T-helper 17 cell (primary cell): ENCODE data around the gene MUC5B. TPM values are rescaled to one million over a fixed set of nuclear protein-coding genes. Genes with fewer than 3 reads are reported as not detected.
"Not testable (repeated sequence)": the region's sequence is repeated elsewhere in the genome, so short reads cannot be mapped to it uniquely, and the experiment has no call there.

Experiments
- ATAC-seq: fragments of 150-1000 bp; cut with Tn5 transposase; 2 replicates; pipeline ENCODE4 v1.10.0; 2021; ENCODE audit warnings: mild to moderate bottlenecking, moderate library complexity
- DNase-seq, 3 donors: peaks; one replicate each; pipeline versions ENCODE4 v3.0.0 to v3.0.0-alpha.2; 2020 to 2021
- H3K9me3 ChIP-seq: one replicate; pipeline ENCODE4 v1.7.0; 2013; ENCODE audit warnings: low read length, mild to moderate bottlenecking; ENCODE audit not compliant: control insufficient read depth, poor library complexity, severe bottlenecking
- H3K27ac Mint-ChIP-seq: one replicate; pipeline ENCODE4 v1.8.0; 2022; ENCODE audit warnings: mild to moderate bottlenecking, moderate library complexity, mixed read lengths
- H3K27me3 Mint-ChIP-seq: one replicate; pipeline ENCODE4 v1.8.0; 2022; ENCODE audit warnings: mixed read lengths
- H3K36me3 Mint-ChIP-seq: one replicate; pipeline ENCODE4 v1.8.0; 2022; ENCODE audit warnings: low read depth, mixed read lengths
- H3K4me1 Mint-ChIP-seq: one replicate; pipeline ENCODE4 v1.8.0; 2022; ENCODE audit warnings: mild to moderate bottlenecking, mixed read lengths
- H3K4me3 Mint-ChIP-seq: one replicate; pipeline ENCODE4 v1.8.0; 2022; ENCODE audit warnings: mild to moderate bottlenecking, moderate library complexity, mixed read lengths
- total RNA-seq, 4 donors: library from RNA in 2 of 4; stranded (reverse) in 2 of 4; gene quantifications; one replicate each; pipeline ENCODE4 v1.2.3 and lab custom pipeline; 2022 to 2026

The MUC5B gene
- total RNA-seq, 2 donors from 2014 or later: not detected

DNA sequence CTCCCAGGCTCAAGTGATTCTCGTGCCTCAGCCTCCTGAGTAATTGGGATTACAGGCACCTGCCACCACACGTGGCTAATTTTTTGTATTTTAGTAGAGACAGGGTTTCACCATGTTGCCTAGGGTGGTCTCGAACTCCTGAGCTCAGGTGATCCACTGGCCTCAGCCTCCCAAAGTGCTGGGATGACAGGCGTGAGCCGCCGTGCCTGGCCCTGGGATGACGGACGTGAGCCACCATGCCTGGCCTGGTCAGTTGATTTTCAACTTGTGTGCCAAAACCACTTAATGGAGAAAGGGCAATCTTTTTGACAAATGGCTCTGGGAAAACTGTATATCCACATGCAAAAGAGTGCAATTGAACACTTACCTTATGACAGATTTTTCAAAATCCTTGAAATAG, 7.0 kb upstream of the MUC5B start:
- DNase-seq, H3K27me3 Mint-ChIP-seq, H3K4me1 Mint-ChIP-seq, H3K4me3 Mint-ChIP-seq, H3K36me3 Mint-ChIP-seq, H3K27ac Mint-ChIP-seq, ATAC-seq, H3K9me3 ChIP-seq: not testable (repeated sequence)

DNA sequence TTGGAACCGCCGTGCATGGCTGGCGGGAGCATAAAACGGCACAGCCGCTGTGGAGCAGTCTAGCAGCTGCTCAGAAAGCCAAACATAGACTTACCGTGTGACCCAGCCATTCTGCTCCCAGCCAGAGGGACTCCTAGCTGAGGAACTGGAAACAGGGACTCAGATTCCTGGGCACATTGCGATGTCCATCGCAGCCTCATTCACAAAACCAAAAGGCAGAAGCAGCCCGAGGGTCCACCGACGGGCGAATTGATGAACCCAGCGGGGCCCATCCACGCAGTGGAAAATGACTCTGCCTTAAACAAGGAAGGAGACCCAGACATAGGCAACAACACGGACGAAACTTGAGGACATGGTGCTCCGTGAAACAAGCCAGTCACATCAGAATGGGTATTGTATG, 5.7 kb upstream of the MUC5B start:
- H3K4me1 Mint-ChIP-seq: no peaks in the 10 kb centered on the region
- H3K9me3 ChIP-seq: no peaks in the 10 kb centered on the region
- H3K4me3 Mint-ChIP-seq: no peak overlapping the region
- peaks cover 7% of the 10 kb centered on the region for H3K27me3 Mint-ChIP-seq
- ATAC-seq (no peak), DNase-seq (no peak)
- no peak overlapping the region for H3K27ac Mint-ChIP-seq
- peaks cover 2% of the 10 kb centered on the region for H3K36me3 Mint-ChIP-seq

GRCh38 chr11:1218256-1218787, 4.5 kb upstream of the MUC5B start:
- peaks cover 7% of the 10 kb centered on the region for H3K27me3 Mint-ChIP-seq
- peaks cover 2% of the 10 kb centered on the region for H3K36me3 Mint-ChIP-seq
- no peaks in the 10 kb centered on the region for H3K9me3 ChIP-seq
- no peaks in the 10 kb centered on the region for H3K4me1 Mint-ChIP-seq
- DNase-seq (no peak), ATAC-seq (no peak)
- peak overlapping the region; percentile 45 for H3K27ac Mint-ChIP-seq
- H3K4me3 Mint-ChIP-seq: no peak overlapping the region

DNA sequence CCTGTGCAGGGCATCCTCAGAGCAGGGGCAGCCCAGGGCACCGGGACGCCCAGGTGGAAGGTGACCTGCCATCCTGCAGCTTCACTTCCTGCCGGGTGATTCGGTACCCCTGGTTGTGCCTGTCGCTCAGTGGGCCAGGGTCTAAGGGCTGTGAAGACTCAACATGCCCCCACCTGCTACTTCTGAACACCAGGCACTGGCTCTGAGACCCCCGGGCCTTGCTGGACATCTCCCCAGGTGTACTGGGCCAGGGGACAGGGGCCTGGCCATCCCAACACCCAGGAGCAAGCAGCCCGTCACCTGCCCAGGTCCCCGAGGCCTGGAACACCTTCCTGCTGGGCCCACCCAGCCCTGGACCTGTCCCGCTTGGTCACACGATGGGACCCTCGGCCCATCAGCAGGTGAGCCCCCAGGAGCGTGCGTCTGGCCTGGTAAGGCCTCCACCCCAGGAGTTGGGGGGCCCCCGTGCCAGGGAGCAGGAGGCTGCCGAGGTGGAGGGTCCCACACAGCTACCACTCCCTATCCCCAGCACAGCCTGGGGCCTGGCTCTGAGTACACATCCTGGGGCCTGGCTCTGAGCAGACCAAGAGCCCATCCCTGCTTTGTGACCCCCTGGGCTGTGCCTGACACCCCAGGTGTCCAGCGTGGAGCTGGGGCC, 3.9 kb upstream of the MUC5B start:
- no peak for ATAC-seq
- Mint-ChIP-seq H3K4me3 (no peak overlapping the region), H3K27me3 (peaks cover 7% of the 10 kb centered on the region), H3K27ac (no peak overlapping the region), H3K36me3 (peaks cover 2% of the 10 kb centered on the region), H3K4me1 (no peaks in the 10 kb centered on the region)
- H3K9me3 ChIP-seq: no peaks in the 10 kb centered on the region
- no peak for DNase-seq

DNA sequence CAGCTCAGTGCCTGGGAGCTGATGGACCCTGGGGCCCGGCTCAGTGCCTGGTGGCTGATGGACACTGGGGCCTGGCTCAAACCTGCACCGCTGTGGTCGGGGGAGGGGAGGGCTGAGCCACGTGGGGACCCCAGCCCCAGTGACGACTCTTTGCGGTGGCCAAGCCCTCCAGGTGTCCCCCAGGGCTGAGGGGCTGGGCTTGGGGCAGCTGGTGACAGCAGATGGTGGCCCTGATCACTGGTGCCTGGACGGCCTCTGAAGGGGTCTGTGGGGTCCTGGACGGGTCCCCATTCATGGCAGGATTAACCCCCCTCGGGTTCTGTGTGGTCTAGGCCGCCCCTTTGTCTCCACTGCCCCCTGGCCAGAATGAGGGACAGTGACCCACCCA, 3.4 kb upstream of the MUC5B start:
- H3K27ac Mint-ChIP-seq: no peak overlapping the region
- no peak overlapping the region for H3K4me3 Mint-ChIP-seq
- peaks cover 2% of the 10 kb centered on the region for H3K36me3 Mint-ChIP-seq
- H3K4me1 Mint-ChIP-seq: no peaks in the 10 kb centered on the region
- DNase-seq (no peak), ATAC-seq (no peak)
- peaks cover 7% of the 10 kb centered on the region for H3K27me3 Mint-ChIP-seq
- H3K9me3 ChIP-seq: no peaks in the 10 kb centered on the region

GRCh38 chr11:1219834-1220815, 2.7 kb upstream of the MUC5B start:
- Mint-ChIP-seq H3K36me3 (peaks cover 2% of the 10 kb centered on the region), H3K27ac (no peak overlapping the region), H3K27me3 (peaks cover 7% of the 10 kb centered on the region), H3K4me3 (no peak overlapping the region), H3K4me1 (no peaks in the 10 kb centered on the region)
- DNase-seq (no peak), ATAC-seq (no peak)
- H3K9me3 ChIP-seq: no peaks in the 10 kb centered on the region

- DNase-seq: no peak
- H3K9me3 ChIP-seq: no peaks in the 10 kb centered on the region
- no peak overlapping the region for H3K4me3 Mint-ChIP-seq
- ATAC-seq: no peak
- H3K27ac Mint-ChIP-seq: no peak overlapping the region
- H3K4me1 Mint-ChIP-seq: no peaks in the 10 kb centered on the region
- peaks cover 7% of the 10 kb centered on the region for H3K27me3 Mint-ChIP-seq
- peaks cover 2% of the 10 kb centered on the region for H3K36me3 Mint-ChIP-seq
Observed at GRCh38 chr11:1220941-1221721, 1.7 kb upstream of the MUC5B start.

DNA sequence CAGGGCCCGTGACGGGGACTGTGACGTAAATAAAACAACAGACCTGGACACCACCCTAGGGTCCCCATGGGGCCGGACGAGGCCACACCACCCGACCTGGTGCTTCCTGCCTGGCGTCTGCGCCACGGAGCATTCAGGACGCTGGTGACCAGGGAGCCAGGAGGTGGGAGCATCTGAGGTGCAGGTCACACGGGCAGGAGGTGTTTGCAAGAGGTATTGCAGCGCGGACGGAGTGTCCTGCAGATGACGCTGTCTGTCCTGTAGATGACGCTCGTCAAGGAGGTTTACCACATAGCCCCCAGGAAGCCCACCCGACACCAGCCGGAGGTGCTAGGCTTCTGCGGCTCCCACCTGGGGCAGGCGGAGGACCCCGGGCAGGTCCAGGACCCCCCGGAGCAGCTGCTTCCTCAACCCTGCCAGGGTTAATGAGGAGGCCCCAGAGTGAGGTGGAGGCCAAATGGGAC, 986 bp upstream of the MUC5B start:
- peak in 1 of 3 donors; percentile 10 for DNase-seq
- H3K9me3 ChIP-seq: no peaks in the 10 kb centered on the region
- peaks cover 7% of the 10 kb centered on the region for H3K27me3 Mint-ChIP-seq
- peaks cover 2% of the 10 kb centered on the region for H3K36me3 Mint-ChIP-seq
- no peak for ATAC-seq
- H3K27ac Mint-ChIP-seq: no peak overlapping the region
- H3K4me1 Mint-ChIP-seq: no peaks in the 10 kb centered on the region
- no peak overlapping the region for H3K4me3 Mint-ChIP-seq

DNA sequence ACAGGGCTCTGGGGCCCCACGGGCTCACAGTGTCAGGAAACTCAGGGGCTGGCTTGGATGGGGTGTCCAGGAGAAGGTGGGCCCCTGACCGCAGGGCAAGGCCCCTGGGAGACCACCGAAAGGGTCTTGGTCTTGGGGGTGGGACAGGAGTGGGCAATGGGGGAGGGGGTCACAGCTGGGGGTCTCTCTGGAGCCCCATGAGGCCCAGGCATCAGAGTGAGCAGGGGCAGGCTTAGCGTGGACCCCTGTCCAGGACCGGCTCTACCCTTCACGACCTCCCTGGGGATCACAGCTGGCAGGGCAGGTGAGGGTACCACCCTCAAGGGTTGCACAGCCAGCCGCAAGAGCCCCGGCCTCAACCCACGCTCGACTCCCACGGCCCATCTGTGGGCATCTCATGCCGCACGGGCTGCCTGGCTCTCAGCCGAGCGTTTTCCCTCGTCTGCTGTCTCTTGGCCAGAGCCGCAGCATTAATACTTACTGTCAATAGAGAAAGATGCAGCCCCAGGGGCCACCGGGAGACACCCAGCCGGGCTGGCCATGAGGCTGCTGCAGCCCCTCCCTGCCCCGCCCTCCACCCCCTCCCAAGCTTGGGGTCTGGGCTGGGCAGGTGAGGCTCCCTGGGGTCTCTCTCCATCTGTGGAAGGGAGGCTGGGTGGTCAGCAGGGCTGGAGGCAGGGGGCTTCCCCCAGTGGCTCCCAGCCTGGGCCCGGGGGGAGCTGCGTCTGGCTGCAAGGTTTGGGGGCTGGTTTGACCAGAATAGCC, 662 bp downstream of the MUC5B start:
- H3K9me3 ChIP-seq: no peaks in the 10 kb centered on the region
- Mint-ChIP-seq H3K27me3 (peaks cover 7% of the 10 kb centered on the region), H3K27ac (no peak overlapping the region), H3K4me1 (no peaks in the 10 kb centered on the region), H3K36me3 (no peaks in the 10 kb centered on the region), H3K4me3 (no peak overlapping the region)
- DNase-seq (peak in 1 of 3 donors; percentile 4), ATAC-seq (no peak)

DNA sequence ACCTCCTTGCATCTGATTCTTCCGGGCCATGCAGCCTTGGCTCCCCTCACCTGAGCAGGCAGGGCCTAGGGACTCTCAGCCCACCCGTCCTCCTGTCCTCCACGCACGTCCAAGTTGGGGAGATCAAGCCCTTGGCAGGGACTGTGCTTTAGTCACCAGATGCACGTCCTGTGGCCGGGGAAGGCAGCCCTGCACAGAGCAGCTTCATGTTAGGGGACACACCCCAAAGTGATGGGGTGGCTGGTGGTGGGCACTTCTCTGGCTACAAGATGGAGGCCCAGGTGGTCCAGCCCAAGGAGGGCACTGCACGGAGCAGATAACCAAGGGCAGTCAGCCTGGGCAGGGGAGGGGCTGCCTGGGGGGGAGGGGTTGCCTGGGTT, 1.2 kb downstream of the MUC5B start:
- H3K27ac Mint-ChIP-seq: no peak overlapping the region
- no peaks in the 10 kb centered on the region for H3K4me1 Mint-ChIP-seq
- ATAC-seq (no peak), DNase-seq (no peak)
- peaks cover 7% of the 10 kb centered on the region for H3K27me3 Mint-ChIP-seq
- no peaks in the 10 kb centered on the region for H3K36me3 Mint-ChIP-seq
- no peak overlapping the region for H3K4me3 Mint-ChIP-seq
- no peaks in the 10 kb centered on the region for H3K9me3 ChIP-seq

DNA sequence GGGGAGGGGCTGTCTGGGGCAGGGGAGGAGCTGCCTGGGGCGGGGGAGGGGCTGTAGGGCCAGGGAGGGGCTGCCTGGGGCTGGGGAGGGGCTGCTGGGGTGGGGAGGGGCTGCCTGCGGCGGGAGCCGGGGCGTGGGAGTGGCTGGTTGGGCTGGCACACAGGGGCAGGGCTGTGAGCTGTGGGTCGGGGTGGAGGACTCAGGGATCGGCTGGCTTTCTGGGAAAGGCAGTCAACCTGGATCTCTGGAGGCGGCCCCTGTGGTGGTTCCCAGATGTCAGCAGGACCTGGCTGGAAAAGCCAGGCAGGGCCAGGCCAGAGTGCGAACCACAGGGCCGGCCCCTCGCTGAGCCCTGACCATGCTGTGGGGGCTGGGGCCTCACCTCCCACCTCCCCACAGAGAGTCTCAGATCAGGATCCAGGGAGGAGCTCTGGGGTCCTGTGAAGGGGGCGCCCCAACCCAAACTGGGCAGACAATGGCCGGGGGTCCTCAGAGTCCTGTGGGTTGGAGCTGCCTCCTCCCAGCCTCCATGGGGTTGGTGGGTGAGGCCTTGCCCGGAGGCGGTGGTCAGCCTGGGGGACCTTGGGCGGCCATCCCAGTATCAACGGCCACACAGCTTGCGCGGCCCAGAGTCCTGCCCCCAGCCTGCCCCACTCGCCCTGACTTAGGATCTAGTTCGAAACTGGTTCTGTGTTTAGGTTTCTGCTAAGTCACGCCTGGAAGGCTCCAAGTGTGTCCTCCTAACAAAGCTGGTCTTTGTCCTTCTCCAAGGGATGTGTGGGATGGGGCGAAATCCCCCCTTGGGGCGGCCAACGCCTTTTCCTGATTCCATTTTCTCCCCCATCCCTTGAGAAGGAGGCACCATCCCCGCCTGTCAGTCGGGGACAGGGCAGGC, 1.9 kb downstream of the MUC5B start:
- peak in 1 of 3 donors; percentile 5 for DNase-seq
- no peaks in the 10 kb centered on the region for H3K4me1 Mint-ChIP-seq
- H3K4me3 Mint-ChIP-seq: no peak overlapping the region

More for the DNA sequence above, 1.9 kb downstream of the MUC5B start:
- no peak overlapping the region for H3K27ac Mint-ChIP-seq
- H3K9me3 ChIP-seq: no peaks in the 10 kb centered on the region
- ATAC-seq: no peak
- H3K36me3 Mint-ChIP-seq: no peaks in the 10 kb centered on the region
- H3K27me3 Mint-ChIP-seq: peaks cover 7% of the 10 kb centered on the region
